Measurements from ENCODE around the gene ZNF71.

DNA sequence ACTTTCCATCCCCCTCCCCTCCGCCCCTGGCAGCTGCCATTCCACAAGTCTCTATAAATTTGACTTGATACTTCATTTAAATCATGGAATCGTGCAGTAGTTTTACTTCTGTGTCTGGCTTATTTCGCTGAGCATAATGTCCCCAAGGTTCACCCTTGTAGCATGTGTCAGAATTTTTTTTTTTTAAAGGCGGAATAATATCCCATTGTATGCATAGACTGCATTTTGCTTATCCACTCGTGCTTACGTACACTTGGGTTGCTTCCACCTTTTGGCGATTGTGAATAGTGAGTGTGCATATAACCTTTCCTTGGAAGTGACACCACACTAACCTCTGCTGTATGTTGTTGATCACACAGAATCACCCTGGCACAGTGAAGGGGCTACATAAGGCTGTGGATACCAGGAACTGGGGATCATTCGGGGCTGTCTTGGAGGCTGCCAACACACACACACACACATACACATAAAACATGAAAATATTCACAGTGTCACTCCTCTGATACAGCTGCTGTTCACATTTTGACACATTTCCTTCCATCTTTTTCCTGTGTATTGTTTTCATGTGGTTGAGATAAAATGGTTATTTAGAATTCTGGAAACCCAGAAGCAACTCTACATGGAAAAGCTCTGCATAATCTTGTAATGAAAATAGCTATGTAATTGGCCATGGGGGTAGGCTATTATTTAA is 13.3 kb downstream of the ZNF71 start:
- TF ChIP-seq, protein P1, sequence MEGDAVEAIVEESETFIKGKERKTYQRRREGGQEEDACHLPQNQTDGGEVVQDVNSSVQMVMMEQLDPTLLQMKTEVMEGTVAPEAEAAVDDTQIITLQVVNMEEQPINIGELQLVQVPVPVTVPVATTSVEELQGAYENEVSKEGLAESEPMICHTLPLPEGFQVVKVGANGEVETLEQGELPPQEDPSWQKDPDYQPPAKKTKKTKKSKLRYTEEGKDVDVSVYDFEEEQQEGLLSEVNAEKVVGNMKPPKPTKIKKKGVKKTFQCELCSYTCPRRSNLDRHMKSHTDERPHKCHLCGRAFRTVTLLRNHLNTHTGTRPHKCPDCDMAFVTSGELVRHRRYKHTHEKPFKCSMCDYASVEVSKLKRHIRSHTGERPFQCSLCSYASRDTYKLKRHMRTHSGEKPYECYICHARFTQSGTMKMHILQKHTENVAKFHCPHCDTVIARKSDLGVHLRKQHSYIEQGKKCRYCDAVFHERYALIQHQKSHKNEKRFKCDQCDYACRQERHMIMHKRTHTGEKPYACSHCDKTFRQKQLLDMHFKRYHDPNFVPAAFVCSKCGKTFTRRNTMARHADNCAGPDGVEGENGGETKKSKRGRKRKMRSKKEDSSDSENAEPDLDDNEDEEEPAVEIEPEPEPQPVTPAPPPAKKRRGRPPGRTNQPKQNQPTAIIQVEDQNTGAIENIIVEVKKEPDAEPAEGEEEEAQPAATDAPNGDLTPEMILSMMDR (IDR thresholded peaks at IDR 0.05) = no peak
- TF ChIP-seq POLR2A (IDR thresholded peaks at IDR 0.05) (no peak), POLR2AphosphoS5 (IDR thresholded peaks at IDR 0.05) (no peak)
